Head of caudate nucleus (tissue), 42 donors: ENCODE measurements around the gene MYO7A.

Experiments used
- DNase-seq, 42 donors: peaks; one replicate each; pipeline versions ENCODE4 v3.0.0 to v3.0.0-alpha.2; 2020 to 2021; ENCODE audit warnings: mixed read lengths in 7 of 42
- intact Hi-C: fragments of 100-400 bp; cut with DNase I; formaldehyde crosslinking; loops from one replicate; pipeline ENCODE4 v1.15.0; 2022

The MYO7A gene

GRCh38 chr11:77262803-77263202, 134.8 kb downstream of the MYO7A start:
- intact Hi-C loops: no loop called here
- no peak for DNase-seq
